IPS DF 6.9 (cell line): ENCODE measurements around the gene PKMYT1.

ENCODE experiments used
- DNase-seq: peaks from one replicate; pipeline ENCODE4 v3.0.0-alpha.2; 2013; ENCODE audit warnings: low read depth, low spot score
- H3K27ac ChIP-seq: one replicate; pipeline ENCODE4 v1.5.1; 2013; ENCODE audit warnings: low read length, control low read depth
- H3K27me3 ChIP-seq: 2 replicates; pipeline ENCODE4 v1.6.1; 2013; ENCODE audit warnings: mild to moderate bottlenecking, low read length; ENCODE audit not compliant: control insufficient read depth, insufficient read depth
- H3K36me3 ChIP-seq: 2 replicates; pipeline ENCODE4 v1.6.1; 2013; ENCODE audit warnings: low read length; ENCODE audit not compliant: control insufficient read depth, insufficient read depth
- H3K4me1 ChIP-seq: 2 replicates; pipeline ENCODE4 v1.6.1; 2013; ENCODE audit warnings: low read length; ENCODE audit not compliant: control insufficient read depth, insufficient read depth
- H3K4me3 ChIP-seq: 2 replicates; pipeline ENCODE4 v1.5.1; 2013; ENCODE audit warnings: mild to moderate bottlenecking, low read length
- H3K9me3 ChIP-seq: 2 replicates; pipeline ENCODE4 v1.6.1; 2013; ENCODE audit warnings: low read length, inconsistent platforms; ENCODE audit not compliant: control insufficient read depth, insufficient read depth
- WGBS: extraction: QIAGEN DNeasy Blood & Tissue Kit; methylation state at CpG from one replicate; pipeline ENCODE4 v1.1.7; 2013; ENCODE audit warnings: mixed read lengths, missing lambda C conversion rate; ENCODE audit not compliant: insufficient read length, insufficient coverage; 5-methylcytosine and 5-hydroxymethylcytosine counted together

Gene PKMYT1

GRCh38 chr16:3017344-3017743 lies 37.1 kb upstream of the PKMYT1 start:
- WGBS, result no CpG with 5 or more reads among the region's 20 CpGs
- Histone ChIP-seq H3K9me3 (no peaks in the 10 kb centered on the region), H3K27ac (no peak overlapping the region), H3K27me3 (no peaks in the 10 kb centered on the region), H3K4me1 (peaks cover 24% of the 10 kb centered on the region), H3K36me3 (peaks cover 13% of the 10 kb centered on the region), H3K4me3 (peak overlapping the region; percentile 76)
- no peak for DNase-seq

- H3K4me3 ChIP-seq, result no peak overlapping the region
- no peak for DNase-seq
- no CpG with 5 or more reads among the region's 13 CpGs for WGBS
Measured at GRCh38 chr16:3015865-3016521, 35.7 kb upstream of the PKMYT1 start.

GRCh38 chr16:3014971-3015370 lies 34.7 kb upstream of the PKMYT1 start:
- Histone ChIP-seq H3K9me3 (no peaks in the 10 kb centered on the region), H3K36me3 (peaks cover 10% of the 10 kb centered on the region), H3K27me3 (no peaks in the 10 kb centered on the region), H3K27ac (no peak overlapping the region), H3K4me1 (peaks cover 30% of the 10 kb centered on the region), H3K4me3 (no peak overlapping the region)
- no CpG with 5 or more reads among the region's 6 CpGs for WGBS
- DNase-seq, result no peak

More at GRCh38 chr16:3015865-3016521, 35.7 kb upstream of the PKMYT1 start:
- no peak overlapping the region for H3K27ac ChIP-seq
- H3K9me3 ChIP-seq, result no peaks in the 10 kb centered on the region
- peaks cover 27% of the 10 kb centered on the region for H3K4me1 ChIP-seq
- peaks cover 10% of the 10 kb centered on the region for H3K36me3 ChIP-seq
- H3K27me3 ChIP-seq, result no peaks in the 10 kb centered on the region

GRCh38 chr16:3013998-3014690 lies 33.9 kb upstream of the PKMYT1 start:
- Histone ChIP-seq H3K4me1 (peaks cover 30% of the 10 kb centered on the region), H3K4me3 (no peak overlapping the region), H3K27me3 (no peaks in the 10 kb centered on the region), H3K27ac (no peak overlapping the region), H3K36me3 (peaks cover 10% of the 10 kb centered on the region), H3K9me3 (no peaks in the 10 kb centered on the region)
- no CpG with 5 or more reads among the region's 12 CpGs for WGBS
- no peak for DNase-seq

- DNase-seq, result no peak
- no peaks in the 10 kb centered on the region for H3K27me3 ChIP-seq
- H3K9me3 ChIP-seq, result no peaks in the 10 kb centered on the region
- peaks cover 33% of the 10 kb centered on the region for H3K4me1 ChIP-seq
- WGBS, result no CpG with 5 or more reads among the region's 27 CpGs
- H3K4me3 ChIP-seq, result no peak overlapping the region
- no peak overlapping the region for H3K27ac ChIP-seq
- H3K36me3 ChIP-seq, result peaks cover 10% of the 10 kb centered on the region
Measured at GRCh38 chr16:3013491-3013951, 33.3 kb upstream of the PKMYT1 start.

GRCh38 chr16:3012828-3013420 lies 32.7 kb upstream of the PKMYT1 start, which contains the start of gene CLDN9:
Gene CLDN9, plus strand, starts transcription at chr16:3012923. Its CDS starts 440 bp downstream, at chr16:3013363.
- peaks cover 34% of the 10 kb centered on the region for H3K4me1 ChIP-seq
- H3K9me3 ChIP-seq, result no peaks in the 10 kb centered on the region
- DNase-seq, result no peak
- H3K27me3 ChIP-seq, result no peaks in the 10 kb centered on the region
- peaks cover 10% of the 10 kb centered on the region for H3K36me3 ChIP-seq
- H3K27ac ChIP-seq, result no peak within 1 kb of the TSS
- WGBS, result no CpG with 5 or more reads among the region's 27 CpGs
- H3K4me3 ChIP-seq, result peak within 1 kb of the TSS; percentile 14; the same call in 1 of the 2 replicates

GRCh38 chr16:3012246-3012645 lies 32.0 kb upstream of the PKMYT1 start:
- no CpG with 5 or more reads among the region's 19 CpGs for WGBS
- Histone ChIP-seq H3K27me3 (no peaks in the 10 kb centered on the region), H3K4me3 (peak overlapping the region; percentile 14; the same call in 1 of the 2 replicates), H3K36me3 (peaks cover 10% of the 10 kb centered on the region), H3K9me3 (no peaks in the 10 kb centered on the region), H3K27ac (no peak overlapping the region), H3K4me1 (peaks cover 38% of the 10 kb centered on the region)
- no peak for DNase-seq

- Histone ChIP-seq H3K36me3 (peaks cover 3% of the 10 kb centered on the region), H3K27me3 (no peaks in the 10 kb centered on the region), H3K4me1 (peaks cover 40% of the 10 kb centered on the region), H3K4me3 (no peak overlapping the region), H3K27ac (no peak overlapping the region), H3K9me3 (no peaks in the 10 kb centered on the region)
- DNase-seq, result no peak
- no CpG with 5 or more reads among the region's 8 CpGs for WGBS
Measured at GRCh38 chr16:3010510-3010909, 30.3 kb upstream of the PKMYT1 start.

GRCh38 chr16:3009568-3010390 lies 29.5 kb upstream of the PKMYT1 start:
- no peaks in the 10 kb centered on the region for H3K9me3 ChIP-seq
- no CpG with 5 or more reads among the region's 21 CpGs for WGBS
- H3K27ac ChIP-seq, result peak overlapping the region; percentile 8
- DNase-seq, result no peak
- H3K27me3 ChIP-seq, result no peaks in the 10 kb centered on the region
- H3K4me1 ChIP-seq, result peaks cover 40% of the 10 kb centered on the region
- peaks cover 3% of the 10 kb centered on the region; the same call in 1 of the 2 replicates for H3K36me3 ChIP-seq
- H3K4me3 ChIP-seq, result peak overlapping the region; percentile 1; the same call in 1 of the 2 replicates

GRCh38 chr16:3008690-3009037 lies 28.4 kb upstream of the PKMYT1 start:
- no peaks in the 10 kb centered on the region for H3K36me3 ChIP-seq
- no peaks in the 10 kb centered on the region for H3K27me3 ChIP-seq
- peaks cover 31% of the 10 kb centered on the region for H3K4me1 ChIP-seq
- no peak for DNase-seq
- peak overlapping the region; percentile 35 for H3K27ac ChIP-seq
- WGBS, result no CpG with 5 or more reads among the region's 4 CpGs
- no peaks in the 10 kb centered on the region for H3K9me3 ChIP-seq
- no peak overlapping the region; the same call in 1 of the 2 replicates for H3K4me3 ChIP-seq
